Smooth muscle cell of the brain vasculature (primary cell): ENCODE measurements around the gene OGDH.
"Not testable (repeated sequence)": the region's sequence is repeated elsewhere in the genome, so short reads cannot be mapped to it uniquely, and the experiment has no call there.

ENCODE experiments used
- DNase-seq: peaks from one replicate; pipeline ENCODE4 v3.0.0-alpha.2; 2012; ENCODE audit warnings: low read depth, low spot score

OGDH gene

GRCh38 chr7:44667190-44667589 lies 60.8 kb downstream of the OGDH start:
- no peak for DNase-seq

GRCh38 chr7:44671069-44671468 lies 64.6 kb downstream of the OGDH start:
- no peak for DNase-seq

GRCh38 chr7:44673324-44673723 lies 66.9 kb downstream of the OGDH start:
- DNase-seq, result no peak

GRCh38 chr7:44673771-44674170 lies 67.3 kb downstream of the OGDH start:
- no peak for DNase-seq

- no peak for DNase-seq
Observed at GRCh38 chr7:44674381-44674780, 68.0 kb downstream of the OGDH start.

- DNase-seq, result no peak
Observed at GRCh38 chr7:44676776-44677175, 70.3 kb downstream of the OGDH start.

- DNase-seq, result no peak
Observed at GRCh38 chr7:44678101-44678470, 71.7 kb downstream of the OGDH start.

- DNase-seq, result no peak
Observed at GRCh38 chr7:44678471-44679179, 72.2 kb downstream of the OGDH start.

GRCh38 chr7:44681645-44682044 lies 75.2 kb downstream of the OGDH start:
- DNase-seq, result no peak

GRCh38 chr7:44685723-44686122 lies 79.3 kb downstream of the OGDH start:
- DNase-seq, result no peak

- no peak for DNase-seq
Observed at GRCh38 chr7:44689427-44689826, 83.0 kb downstream of the OGDH start.

- peak; percentile 49 for DNase-seq
Observed at GRCh38 chr7:44693641-44694313, 87.3 kb downstream of the OGDH start.

- no peak for DNase-seq
Observed at GRCh38 chr7:44694326-44694725, 87.9 kb downstream of the OGDH start.

GRCh38 chr7:44694766-44695165 lies 88.3 kb downstream of the OGDH start:
- no peak for DNase-seq

- DNase-seq, result no peak
Observed at GRCh38 chr7:44695756-44696155, 89.3 kb downstream of the OGDH start.

GRCh38 chr7:44696728-44697127 lies 90.3 kb downstream of the OGDH start:
- DNase-seq, result no peak

GRCh38 chr7:44697136-44698045 lies 91.0 kb downstream of the OGDH start:
- no peak for DNase-seq

- DNase-seq, result no peak
Observed at GRCh38 chr7:44698046-44698580, 91.7 kb downstream of the OGDH start.

- DNase-seq, result not testable (repeated sequence)
Observed at GRCh38 chr7:44699598-44699997, 93.2 kb downstream of the OGDH start.

- DNase-seq, result no peak
Observed at GRCh38 chr7:44700322-44700721, 93.9 kb downstream of the OGDH start.

GRCh38 chr7:44703391-44703790 lies 97.0 kb downstream of the OGDH start:
- DNase-seq, result not testable (repeated sequence)

- no peak for DNase-seq
Observed at GRCh38 chr7:44703921-44704320, 97.5 kb downstream of the OGDH start.
